Colonic mucosa (tissue), 4 donors: ENCODE data around the gene SIX6. TPM values are rescaled to one million over a fixed set of nuclear protein-coding genes. Genes with fewer than 3 reads are reported as not detected.

Experiments used
- DNase-seq: peaks from one replicate; pipeline ENCODE4 v3.0.0-alpha.2; 2020
- H3K27ac ChIP-seq: fragments of 200-600 bp; one replicate; pipeline ENCODE4 v1.8.0; 2021
- H3K27me3 ChIP-seq: fragments of 200-600 bp; one replicate; pipeline ENCODE4 v1.8.0; 2021
- H3K36me3 ChIP-seq: fragments of 200-600 bp; one replicate; pipeline ENCODE4 v1.8.0; 2021
- H3K4me1 ChIP-seq: fragments of 200-600 bp; one replicate; pipeline ENCODE4 v1.8.0; 2021; ENCODE audit warnings: mild to moderate bottlenecking
- H3K4me3 ChIP-seq: fragments of 200-600 bp; one replicate; pipeline ENCODE4 v1.8.0; 2021
- H3K9ac ChIP-seq, 2 donors: one replicate each; pipeline ENCODE4 v1.7.0; 2013; ENCODE audit warnings: control low read depth in 2 of 2, low read depth in 2 of 2, low read length in 2 of 2
- H3K9me3 ChIP-seq: fragments of 200-600 bp; one replicate; pipeline ENCODE4 v1.8.0; 2021
- CTCF ChIP-seq: fragments of 200-600 bp; IDR thresholded peaks from one replicate; pipeline ENCODE4 v1.8.0; 2022; ENCODE audit warnings: antibody characterized with exemption, mild to moderate bottlenecking
- intact Hi-C: fragments of 100-400 bp; cut with DNase I; formaldehyde crosslinking; loops from one replicate; pipeline ENCODE4 v1.14.1; 2022
- total RNA-seq, 2 donors: library from RNA; stranded (reverse); fragmentation: NEBNext Ultra II Directional in 1 of 2; extraction: Animal tissue kit (Norgen Biotek cat#: 25700) in 1 of 2; gene quantifications; one replicate each; pipeline ENCODE4 v1.2.1, GENCODE V29; 2021
- donor health status: healthy.
- donor health status: DM: no; HTN: no; CAD: no.
- donor health status: DM: no; HTN: no; CAD: no.

SIX6 gene
- total RNA-seq, 2 donors from 2014 or later = not detected

GRCh38 chr14:60553808-60554207 lies 44.9 kb downstream of the SIX6 start:
- Histone ChIP-seq H3K27ac (no peak overlapping the region), H3K4me3 (no peak overlapping the region), H3K27me3 (no peaks in the 10 kb centered on the region), H3K9me3 (no peaks in the 10 kb centered on the region), H3K4me1 (no peaks in the 10 kb centered on the region), H3K9ac (no peak overlapping the region), H3K36me3 (no peaks in the 10 kb centered on the region)
- intact Hi-C loops = no loop called here
- DNase-seq = no peak
- no peak for TF ChIP-seq CTCF

- no peak overlapping the region for H3K4me3 ChIP-seq
- intact Hi-C loops = loop anchor here (5.0 kb wide), 1 partner anchor 210 kb away; no protein-coding TSS in a partner anchor
- no peak overlapping the region for H3K9ac ChIP-seq
- H3K4me1 ChIP-seq = no peaks in the 10 kb centered on the region
- TF ChIP-seq CTCF = peak; percentile 26
- H3K9me3 ChIP-seq = no peaks in the 10 kb centered on the region
- H3K27ac ChIP-seq = no peak overlapping the region
- H3K36me3 ChIP-seq = no peaks in the 10 kb centered on the region
- H3K27me3 ChIP-seq = no peaks in the 10 kb centered on the region
- peak; percentile 20 for DNase-seq
Measured at GRCh38 chr14:60561845-60562746, 53.1 kb downstream of the SIX6 start.

Other genes with a start within 250 kb of the SIX6 start
- not detected for gene C14orf39, start 23.1 kb upstream of the SIX6 start, total RNA-seq
- not detected for gene SIX1, start 140.3 kb downstream of the SIX6 start, total RNA-seq
- under 1 TPM; 0.15 to 0.27 TPM for gene SIX4, start 215.2 kb downstream of the SIX6 start, total RNA-seq
- 10 to 100 TPM; 14.5 to 15.4 TPM for gene MNAT1, start 225.6 kb downstream of the SIX6 start, total RNA-seq